ENCODE measurements around the gene UPB1. TPM values are rescaled to one million over a fixed set of nuclear protein-coding genes. Genes with fewer than 3 reads are reported as not detected.

UPB1 gene
- 0.10 TPM in 1 of 2 replicates, not detected in the other for total RNA-seq

GRCh38 chr22:24494528-24495364 is at the start of gene UPB1:
UPB1 (plus strand) TSS chr22:24495332; CDS start chr22:24495404, 72 bp downstream.

GRCh38 chr22:24554313-24555164 is 59.4 kb downstream of the UPB1 start, which contains the start of gene GUCD1:
GUCD1 (minus strand) TSS chr22:24555138; CDS start chr22:24554991, 147 bp downstream.

GRCh38 chr22:24555165-24556039 is 60.3 kb downstream of the UPB1 start, which contains the start of gene SNRPD3:
SNRPD3 (plus strand) TSS chr22:24555999; CDS start chr22:24557675, 1,676 bp downstream.

Other genes starting within 250 kb of the UPB1 start
- gene SPECC1L, start 224.5 kb upstream of the UPB1 start, total RNA-seq, result 26.0 and 31.5 TPM in 2 replicates
- 4.8 and 6.8 TPM in 2 replicates for gene ADORA2A, start 67.7 kb upstream of the UPB1 start, total RNA-seq
- gene GUCD1, start 59.8 kb downstream of the UPB1 start, total RNA-seq, result 118 and 123 TPM in 2 replicates
- 150 and 163 TPM in 2 replicates for gene SNRPD3, start 60.7 kb downstream of the UPB1 start, total RNA-seq
- 3.8 and 4.0 TPM in 2 replicates for gene LRRC75B, start 97.7 kb downstream of the UPB1 start, total RNA-seq
- gene GGT1, start 107.9 kb downstream of the UPB1 start, total RNA-seq, result 2.5 and 4.8 TPM in 2 replicates